M059J (cell line): ENCODE measurements around the gene FANCG. TPM values are rescaled to one million over a fixed set of nuclear protein-coding genes. Genes with fewer than 3 reads are reported as not detected.

ENCODE experiments used
- DNase-seq: peaks from one replicate; pipeline ENCODE4 v3.0.0-alpha.2; 2012; ENCODE audit warnings: low read depth
- total RNA-seq: library from RNA; depleted of rRNA; stranded (reverse); fragments of >200 nt; shearing (Covaris generic); gene quantifications from 2 replicates; pipeline ENCODE4 v1.2.3, GENCODE V29; 2014

FANCG gene
- total RNA-seq, 1 experiment from 2014 or later = 37.1 TPM

- no peak for DNase-seq
Observed at GRCh38 chr9:35103660-35104191, 24.0 kb upstream of the FANCG start.

GRCh38 chr9:35102769-35103659 is 23.3 kb upstream of the FANCG start, which contains the start of gene STOML2:
Gene STOML2 (minus strand): TSS chr9:35103131. CDS start chr9:35103094, 37 bp downstream.
- DNase-seq = peak; percentile 97

- no peak for DNase-seq
Observed at GRCh38 chr9:35102465-35102768, 22.7 kb upstream of the FANCG start.

GRCh38 chr9:35097573-35097972 is 17.8 kb upstream of the FANCG start:
- no peak for DNase-seq

GRCh38 chr9:35096035-35096849 is 16.5 kb upstream of the FANCG start, which contains the start of gene PIGO:
Gene PIGO (minus strand): TSS chr9:35096591. CDS start chr9:35095565, 1,026 bp downstream.
- DNase-seq = peak; percentile 83

- no peak for DNase-seq
Observed at GRCh38 chr9:35091536-35091935, 11.8 kb upstream of the FANCG start.

GRCh38 chr9:35089434-35089833 is 9.7 kb upstream of the FANCG start:
- no peak for DNase-seq

GRCh38 chr9:35085078-35085477 is 5.3 kb upstream of the FANCG start:
- DNase-seq = no peak

GRCh38 chr9:35079041-35079425 is 709 bp downstream of the FANCG start:
- no peak for DNase-seq

GRCh38 chr9:35078066-35078465 is 1.7 kb downstream of the FANCG start:
- DNase-seq = no peak

- DNase-seq = no peak
Observed at GRCh38 chr9:35076848-35077247, 2.9 kb downstream of the FANCG start.

GRCh38 chr9:35075358-35075757 is 4.4 kb downstream of the FANCG start:
- no peak for DNase-seq

GRCh38 chr9:35074791-35075190 is 5.0 kb downstream of the FANCG start:
- no peak for DNase-seq

- no peak for DNase-seq
Observed at GRCh38 chr9:35074141-35074540, 5.6 kb downstream of the FANCG start.

- DNase-seq = no peak
Observed at GRCh38 chr9:35073279-35073612, 6.5 kb downstream of the FANCG start.

GRCh38 chr9:35072461-35073278 is 7.1 kb downstream of the FANCG start, which contains the start of gene VCP:
Gene VCP (minus strand): TSS chr9:35072625. CDS start chr9:35072353, 272 bp downstream.
- DNase-seq = peak; percentile 99

GRCh38 chr9:35071814-35072460 is 7.8 kb downstream of the FANCG start:
- DNase-seq = peak; percentile 86

GRCh38 chr9:35070823-35071813 is 8.6 kb downstream of the FANCG start:
- peak; percentile 78 for DNase-seq

- no peak for DNase-seq
Observed at GRCh38 chr9:35069020-35069419, 10.7 kb downstream of the FANCG start.

- no peak for DNase-seq
Observed at GRCh38 chr9:35067056-35067455, 12.7 kb downstream of the FANCG start.
